ENCODE data around the gene SPOPL. TPM values are rescaled to one million over a fixed set of nuclear protein-coding genes. Genes with fewer than 3 reads are reported as not detected.

Gene SPOPL
- total and polyA plus RNA-seq, 10 of the 15 experiments (the other 5 are each of a cell fraction or from before 2014, with no cell fraction given), result 4.0 to 25.0 (median 11.5) TPM

GRCh38 chr2:138515092-138515491 lies 13.5 kb downstream of the SPOPL start (continued):
- TF ChIP-seq, protein P1, sequence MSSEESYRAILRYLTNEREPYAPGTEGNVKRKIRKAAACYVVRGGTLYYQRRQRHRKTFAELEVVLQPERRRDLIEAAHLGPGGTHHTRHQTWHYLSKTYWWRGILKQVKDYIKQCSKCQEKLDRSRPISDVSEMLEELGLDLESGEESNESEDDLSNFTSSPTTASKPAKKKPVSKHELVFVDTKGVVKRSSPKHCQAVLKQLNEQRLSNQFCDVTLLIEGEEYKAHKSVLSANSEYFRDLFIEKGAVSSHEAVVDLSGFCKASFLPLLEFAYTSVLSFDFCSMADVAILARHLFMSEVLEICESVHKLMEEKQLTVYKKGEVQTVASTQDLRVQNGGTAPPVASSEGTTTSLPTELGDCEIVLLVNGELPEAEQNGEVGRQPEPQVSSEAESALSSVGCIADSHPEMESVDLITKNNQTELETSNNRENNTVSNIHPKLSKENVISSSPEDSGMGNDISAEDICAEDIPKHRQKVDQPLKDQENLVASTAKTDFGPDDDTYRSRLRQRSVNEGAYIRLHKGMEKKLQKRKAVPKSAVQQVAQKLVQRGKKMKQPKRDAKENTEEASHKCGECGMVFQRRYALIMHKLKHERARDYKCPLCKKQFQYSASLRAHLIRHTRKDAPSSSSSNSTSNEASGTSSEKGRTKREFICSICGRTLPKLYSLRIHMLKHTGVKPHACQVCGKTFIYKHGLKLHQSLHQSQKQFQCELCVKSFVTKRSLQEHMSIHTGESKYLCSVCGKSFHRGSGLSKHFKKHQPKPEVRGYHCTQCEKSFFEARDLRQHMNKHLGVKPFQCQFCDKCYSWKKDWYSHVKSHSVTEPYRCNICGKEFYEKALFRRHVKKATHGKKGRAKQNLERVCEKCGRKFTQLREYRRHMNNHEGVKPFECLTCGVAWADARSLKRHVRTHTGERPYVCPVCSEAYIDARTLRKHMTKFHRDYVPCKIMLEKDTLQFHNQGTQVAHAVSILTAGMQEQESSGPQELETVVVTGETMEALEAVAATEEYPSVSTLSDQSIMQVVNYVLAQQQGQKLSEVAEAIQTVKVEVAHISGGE (CRISPR knock-in tag; IDR thresholded peaks at IDR 0.05), result no peak

DNA sequence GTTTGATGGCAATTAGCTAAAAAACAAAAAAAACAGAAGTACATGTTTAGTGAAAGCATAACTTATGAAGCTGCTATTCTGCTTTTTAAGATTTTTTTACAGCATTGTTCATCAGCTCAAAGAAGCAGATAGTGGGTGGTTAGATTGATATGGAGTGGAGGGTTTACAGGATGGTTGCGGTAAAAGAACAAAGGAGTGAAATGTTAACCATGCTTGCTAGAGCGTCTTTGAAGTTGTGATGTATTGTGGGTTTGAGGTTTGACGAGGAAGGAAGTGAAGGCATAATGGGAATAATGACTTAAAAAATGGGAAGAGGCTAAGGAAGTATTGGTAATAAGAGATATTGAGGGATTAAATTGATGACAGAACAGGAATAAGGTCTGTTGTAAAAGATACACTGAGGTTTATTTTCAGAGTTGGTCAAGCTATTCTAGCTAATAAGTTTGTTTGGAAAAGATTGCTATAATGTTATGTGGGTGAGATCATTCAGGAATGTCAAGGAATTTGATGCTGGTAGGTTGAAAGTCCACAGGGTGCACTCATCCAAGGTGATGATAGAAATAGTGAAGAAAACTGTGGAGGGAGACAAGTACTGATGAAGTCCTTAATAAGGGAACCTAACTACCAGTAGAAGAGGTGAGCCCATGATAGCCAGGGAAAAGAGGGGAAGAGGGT lies 14.6 kb downstream of the SPOPL start:
- intact Hi-C loops (cut with micrococcal nuclease; ENCODE audit: unreplicated experiment), result no loop called here
- TF ChIP-seq RUNX3 (IDR thresholded peaks at IDR 0.05; ENCODE audit: low read length) (peak; percentile 11; the same call in 1 of the 2 replicates), IKZF2 (IDR thresholded peaks at IDR 0.05) (peak; percentile 46 to 72; a peak in 2 of 4 replicates), SMARCA5 (IDR thresholded peaks at IDR 0.05) (no peak)
- TF ChIP-seq, protein P2, sequence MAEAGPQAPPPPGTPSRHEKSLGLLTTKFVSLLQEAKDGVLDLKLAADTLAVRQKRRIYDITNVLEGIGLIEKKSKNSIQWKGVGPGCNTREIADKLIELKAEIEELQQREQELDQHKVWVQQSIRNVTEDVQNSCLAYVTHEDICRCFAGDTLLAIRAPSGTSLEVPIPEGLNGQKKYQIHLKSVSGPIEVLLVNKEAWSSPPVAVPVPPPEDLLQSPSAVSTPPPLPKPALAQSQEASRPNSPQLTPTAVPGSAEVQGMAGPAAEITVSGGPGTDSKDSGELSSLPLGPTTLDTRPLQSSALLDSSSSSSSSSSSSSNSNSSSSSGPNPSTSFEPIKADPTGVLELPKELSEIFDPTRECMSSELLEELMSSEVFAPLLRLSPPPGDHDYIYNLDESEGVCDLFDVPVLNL (IDR thresholded peaks at IDR 0.05; ENCODE audit: low read depth, low read length), result no peak
- FAIRE-seq (no peak), ATAC-seq (peak; percentile 26; the same call in 2 of the 3 replicates), DNase-seq (ENCODE audit: low read depth, low spot score) (no peak)
- ChIA-PET CTCF (interaction anchor here (0.6 to 1.5 kb wide), 6 partner anchors 10 to 195 kb away, joined by 3 to 8 read pairs (median 4); no protein-coding TSS in a partner anchor), POLR2A (interaction anchor here (1.2 kb wide), 1 partner anchor 21 kb away, joined by 4 read pairs; no protein-coding TSS in a partner anchor), SMC1A (ENCODE audit: uncharacterized antibody, unreplicated experiment) (interaction anchor here (0.8 to 1.9 kb wide), 6 partner anchors 10 to 159 kb away, joined by 3 to 12 read pairs (median 5); no protein-coding TSS in a partner anchor), RAD21 (ENCODE audit: unreplicated experiment) (interaction anchor here (1.8 to 2.0 kb wide), 2 partner anchors 11 to 20 kb away, joined by 7 to 24 read pairs; no protein-coding TSS in a partner anchor)
- Histone ChIP-seq H2AFZ (ENCODE audit: control insufficient read depth, low read depth, low read length) (no peak overlapping the region), H3K4me3 (no peak overlapping the region), H3K79me2 (ENCODE audit: control insufficient read depth, insufficient read depth, low read length) (peaks cover 81% of the 10 kb centered on the region), H3K4me1 (ENCODE audit: control insufficient read depth, insufficient read depth, low read length) (peaks cover 8% of the 10 kb centered on the region; the same call in 1 of the 2 replicates), H3K27me3 (replicated peaks in 1 of 2; ENCODE audit: control insufficient read depth in 2 of 2, insufficient read depth in 2 of 2, low read length in 1 of 2) (no peaks in the 10 kb centered on the region), H4K20me1 (ENCODE audit: control insufficient read depth, insufficient read depth) (no peaks in the 10 kb centered on the region), H3K27ac (ENCODE audit: control insufficient read depth, insufficient read depth) (no peak overlapping the region), H3K9ac (ENCODE audit: control insufficient read depth, insufficient read depth, low read length) (no peak overlapping the region), H3K4me2 (ENCODE audit: control insufficient read depth, insufficient read depth) (no peak overlapping the region), H3K36me3 (ENCODE audit: control insufficient read depth in 2 of 2, insufficient read depth in 2 of 2, low read length in 1 of 2) (0 out of 4 replicates have a peak, but pooled peaks cover 0 to 3% of the 10 kb centered on the region in 2 experiments), H3K9me3 (replicated peaks; ENCODE audit: control insufficient read depth, insufficient read depth, low read length) (peaks cover 11% of the 10 kb centered on the region)
- 58% methylated on average over 3 of the region's 3 CpGs for WGBS (ENCODE audit: insufficient coverage, insufficient replicate concordance, low lambda C conversion rate, missing lambda C conversion rate)
- no TSS peak for BruUV-seq (replicated peaks)
- in situ Hi-C loops (cut with MboI), result no loop called here
